ENCODE results near the gene FREY1. TPM values are rescaled to one million over a fixed set of nuclear protein-coding genes. Genes with fewer than 3 reads are reported as not detected.

The FREY1 gene
- total and polyA plus RNA-seq, 2 donors from 2014 or later: 0.99 to 1.0 TPM

DNA sequence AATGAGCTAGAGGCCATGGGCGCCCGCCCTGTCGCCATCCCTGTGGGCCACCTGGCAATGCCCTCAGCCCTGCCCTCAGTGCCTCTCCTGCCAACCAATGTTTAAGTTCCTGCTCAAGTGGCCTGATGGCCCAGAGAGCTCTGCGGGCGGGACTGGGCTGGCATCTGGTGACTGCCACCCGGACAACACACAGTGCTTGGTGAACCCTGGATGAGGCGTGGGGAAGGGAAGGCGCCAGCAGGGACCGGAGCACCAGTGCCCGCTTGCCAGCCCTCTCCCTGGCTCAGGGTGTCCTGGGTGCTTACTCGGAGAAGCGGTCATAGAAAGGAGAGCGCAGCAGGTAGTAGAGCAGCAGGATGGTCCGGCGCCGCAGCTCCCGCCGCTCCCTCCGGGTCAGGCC, 6.4 kb upstream of the FREY1 start:
- peak in 1 of 5 donors; percentile 74 for DNase-seq
- Histone ChIP-seq H3K27ac (ENCODE audit: low read depth in 2 of 2, low read length in 2 of 2) (no peak overlapping the region), H3K9me3 (ENCODE audit: control insufficient read depth in 2 of 3, insufficient read depth in 1 of 3, low read length in 3 of 3) (no peaks in the 10 kb centered on the region), H3K36me3 (ENCODE audit: control insufficient read depth in 2 of 3, insufficient read depth in 3 of 3, low read length in 3 of 3) (peaks cover 0 to 28% (median 16%) of the 10 kb centered on the region in 3 donors), H3K4me3 (ENCODE audit: low read length in 3 of 3) (no peak overlapping the region), H3K4me1 (ENCODE audit: control insufficient read depth in 2 of 3, insufficient read depth in 2 of 3, low read depth in 1 of 3, low read length in 3 of 3) (peaks cover 0 to 10% (median 3%) of the 10 kb centered on the region in 3 donors), H3K27me3 (ENCODE audit: control insufficient read depth, insufficient read depth, low read length) (no peaks in the 10 kb centered on the region), H3K9ac (ENCODE audit: low read length in 3 of 3) (no peak overlapping the region)
- no peak for FAIRE-seq
- TF ChIP-seq, protein P1, sequence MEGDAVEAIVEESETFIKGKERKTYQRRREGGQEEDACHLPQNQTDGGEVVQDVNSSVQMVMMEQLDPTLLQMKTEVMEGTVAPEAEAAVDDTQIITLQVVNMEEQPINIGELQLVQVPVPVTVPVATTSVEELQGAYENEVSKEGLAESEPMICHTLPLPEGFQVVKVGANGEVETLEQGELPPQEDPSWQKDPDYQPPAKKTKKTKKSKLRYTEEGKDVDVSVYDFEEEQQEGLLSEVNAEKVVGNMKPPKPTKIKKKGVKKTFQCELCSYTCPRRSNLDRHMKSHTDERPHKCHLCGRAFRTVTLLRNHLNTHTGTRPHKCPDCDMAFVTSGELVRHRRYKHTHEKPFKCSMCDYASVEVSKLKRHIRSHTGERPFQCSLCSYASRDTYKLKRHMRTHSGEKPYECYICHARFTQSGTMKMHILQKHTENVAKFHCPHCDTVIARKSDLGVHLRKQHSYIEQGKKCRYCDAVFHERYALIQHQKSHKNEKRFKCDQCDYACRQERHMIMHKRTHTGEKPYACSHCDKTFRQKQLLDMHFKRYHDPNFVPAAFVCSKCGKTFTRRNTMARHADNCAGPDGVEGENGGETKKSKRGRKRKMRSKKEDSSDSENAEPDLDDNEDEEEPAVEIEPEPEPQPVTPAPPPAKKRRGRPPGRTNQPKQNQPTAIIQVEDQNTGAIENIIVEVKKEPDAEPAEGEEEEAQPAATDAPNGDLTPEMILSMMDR (IDR thresholded peaks at IDR 0.05; ENCODE audit: borderline replicate concordance, extremely low read depth, insufficient read depth): no peak
- intact Hi-C loops (cut with DNase I): no loop called here

DNA sequence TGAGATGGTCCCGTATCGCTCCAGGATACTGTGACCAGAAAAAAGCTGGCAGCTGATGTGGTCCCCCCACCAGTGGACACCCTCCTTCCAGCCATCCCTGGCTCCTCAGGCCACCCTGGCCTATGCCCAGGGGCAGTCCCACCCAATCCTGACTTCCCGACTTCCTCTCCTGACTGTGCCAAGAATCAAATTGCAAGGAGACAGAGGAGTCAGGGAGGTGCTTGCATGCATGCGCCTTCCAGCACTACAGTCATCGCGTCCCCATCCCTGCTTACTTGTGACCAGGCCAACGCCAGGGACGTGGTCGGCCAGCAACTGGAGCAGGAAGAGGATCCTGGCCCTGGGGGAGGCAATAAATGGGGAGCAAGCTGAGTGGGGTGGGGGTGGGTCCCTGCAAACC, 3.6 kb upstream of the FREY1 start:
- no peak overlapping the region for H3K9ac ChIP-seq (ENCODE audit: low read length in 3 of 3)
- intact Hi-C loops (cut with DNase I): no loop called here
- no peaks in the 10 kb centered on the region for H3K27me3 ChIP-seq (ENCODE audit: control insufficient read depth, insufficient read depth, low read length)
- no peak for FAIRE-seq
- peaks cover 0 to 25% (median 11%) of the 10 kb centered on the region in 3 donors for H3K36me3 ChIP-seq (ENCODE audit: control insufficient read depth in 2 of 3, insufficient read depth in 3 of 3, low read length in 3 of 3)
- DNase-seq: no peak
- TF ChIP-seq, protein P1 (IDR thresholded peaks at IDR 0.05; ENCODE audit: borderline replicate concordance, extremely low read depth, insufficient read depth): no peak
- H3K27ac ChIP-seq (ENCODE audit: low read depth in 2 of 2, low read length in 2 of 2): no peak overlapping the region
- H3K4me3 ChIP-seq (ENCODE audit: low read length in 3 of 3): no peak overlapping the region
- no peaks in the 10 kb centered on the region for H3K4me1 ChIP-seq (ENCODE audit: control insufficient read depth in 2 of 3, insufficient read depth in 2 of 3, low read depth in 1 of 3, low read length in 3 of 3)
- no peaks in the 10 kb centered on the region for H3K9me3 ChIP-seq (ENCODE audit: control insufficient read depth in 2 of 3, insufficient read depth in 1 of 3, low read length in 3 of 3)

DNA sequence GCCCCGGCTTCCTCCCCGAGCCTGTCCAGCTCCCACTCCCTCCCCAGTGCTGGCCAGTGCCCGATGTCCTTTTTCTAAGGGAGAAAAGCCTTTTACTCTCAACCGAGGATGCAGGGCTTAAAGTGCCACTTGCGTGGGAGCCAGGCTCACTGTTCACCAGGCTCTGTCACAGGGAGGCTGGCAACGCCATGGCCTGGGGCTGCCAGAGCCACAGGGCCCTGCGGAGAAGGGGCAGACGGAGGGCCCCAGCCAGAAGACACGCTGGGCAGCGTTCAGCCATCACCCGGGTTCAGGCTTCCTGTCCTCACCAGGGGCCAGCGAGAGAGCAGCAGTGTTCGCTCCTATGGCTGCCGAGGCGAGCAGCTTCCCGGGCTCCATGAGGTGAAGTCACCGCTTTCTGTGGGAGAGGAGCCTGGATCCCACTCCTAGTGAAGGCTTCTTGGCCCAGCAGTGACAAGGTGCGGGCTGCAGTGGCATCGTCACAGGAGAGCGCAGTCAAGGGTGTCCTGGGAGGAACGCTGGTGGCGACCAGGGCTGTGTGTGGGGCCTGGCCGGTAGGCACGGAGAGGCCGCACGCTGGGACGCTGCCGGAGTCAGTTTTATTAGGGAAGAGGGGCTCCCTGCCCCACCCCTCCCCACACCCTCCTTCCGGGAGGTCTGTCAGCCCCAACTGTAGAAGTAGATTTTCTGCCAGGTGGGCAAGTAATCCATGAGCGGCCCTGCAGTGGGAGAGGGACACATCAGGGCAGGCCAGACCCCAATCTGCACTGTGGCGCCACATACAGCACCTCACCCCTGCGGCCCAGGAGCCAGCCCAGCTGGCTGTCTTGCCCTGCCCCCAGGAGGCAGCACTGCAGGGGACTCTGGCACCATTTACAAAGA, 2.8 kb upstream of the FREY1 start:
- H3K27ac ChIP-seq (ENCODE audit: low read depth in 2 of 2, low read length in 2 of 2): no peak overlapping the region
- DNase-seq (no peak), FAIRE-seq (no peak)
- H3K4me3 ChIP-seq (ENCODE audit: low read length in 3 of 3): no peak overlapping the region
- H3K27me3 ChIP-seq (ENCODE audit: control insufficient read depth, insufficient read depth, low read length): no peaks in the 10 kb centered on the region
- peaks cover 0 to 17% (median 6%) of the 10 kb centered on the region in 3 donors for H3K36me3 ChIP-seq (ENCODE audit: control insufficient read depth in 2 of 3, insufficient read depth in 3 of 3, low read length in 3 of 3)
- H3K9ac ChIP-seq (ENCODE audit: low read length in 3 of 3): no peak overlapping the region
- TF ChIP-seq, protein P1 (IDR thresholded peaks at IDR 0.05; ENCODE audit: borderline replicate concordance, extremely low read depth, insufficient read depth): no peak
- intact Hi-C loops (cut with DNase I): no loop called here
- H3K9me3 ChIP-seq (ENCODE audit: control insufficient read depth in 2 of 3, insufficient read depth in 1 of 3, low read length in 3 of 3): no peaks in the 10 kb centered on the region
- H3K4me1 ChIP-seq (ENCODE audit: control insufficient read depth in 2 of 3, insufficient read depth in 2 of 3, low read depth in 1 of 3, low read length in 3 of 3): no peaks in the 10 kb centered on the region

All from kidney (tissue), 14 donors.